Lower lobe of right lung (tissue), 2 donors: Measurements from ENCODE around the gene OR11H7. TPM values are rescaled to one million over a fixed set of nuclear protein-coding genes. Genes with fewer than 3 reads are reported as not detected.
A peak's percentile ranks its signal among the peaks of the same experiment; 100 is the strongest.

ENCODE experiments used
- ATAC-seq, 2 donors: fragments of 200-7000 bp; cut with Tn5 transposase; one replicate each; pipeline ENCODE4 v1.9.1; 2020 to 2022; ENCODE audit warnings: mild to moderate bottlenecking in 2 of 2, moderate library complexity in 2 of 2
- DNase-seq: peaks from one replicate; pipeline ENCODE4 v3.0.0-alpha.2; 2020
- H3K27ac ChIP-seq: fragments of 200-600 bp; one replicate; pipeline ENCODE4 v1.8.0; 2022
- H3K27me3 ChIP-seq: fragments of 200-600 bp; one replicate; pipeline ENCODE4 v1.8.0; 2022; ENCODE audit warnings: low read depth
- H3K36me3 ChIP-seq: fragments of 200-600 bp; one replicate; pipeline ENCODE4 v1.8.0; 2022; ENCODE audit warnings: mild to moderate bottlenecking
- H3K4me1 ChIP-seq: fragments of 200-600 bp; one replicate; pipeline ENCODE4 v1.8.0; 2022
- H3K4me3 ChIP-seq: fragments of 200-600 bp; one replicate; pipeline ENCODE4 v1.8.0; 2022; ENCODE audit warnings: mild to moderate bottlenecking
- H3K9me3 ChIP-seq: fragments of 200-600 bp; one replicate; pipeline ENCODE4 v1.8.0; 2022
- CTCF ChIP-seq: fragments of 200-600 bp; IDR thresholded peaks from one replicate; pipeline ENCODE4 v1.8.0; 2022; ENCODE audit warnings: antibody characterized with exemption, mild to moderate bottlenecking
- intact Hi-C: fragments of 100-400 bp; cut with DNase I; formaldehyde crosslinking; loops from one replicate; pipeline ENCODE4 v1.11.0; 2022
- long read RNA-seq: library from polyadenylated mRNA; unstranded; transcript quantifications from one replicate; pipeline ENCODE4 v2.0.0, GENCODE V29; 2021
- total RNA-seq: library from RNA; stranded (reverse); fragmentation: NEBNext Ultra II Directional; extraction: Animal tissue kit (Norgen Biotek cat#: 25700); gene quantifications from one replicate; pipeline ENCODE4 v1.2.1, GENCODE V29; 2021
- donor health status: DM: no; HTN: yes; CAD: no; lungs with severe emphysema.

Gene OR11H7
- total RNA-seq = not detected
- long read RNA-seq = 0 reads

- Histone ChIP-seq H3K36me3 (no peaks in the 10 kb centered on the region), H3K4me3 (no peak within 1 kb of the TSS), H3K4me1 (no peaks in the 10 kb centered on the region), H3K27ac (no peak within 1 kb of the TSS), H3K27me3 (no peaks in the 10 kb centered on the region), H3K9me3 (peaks cover 11% of the 10 kb centered on the region)
- ATAC-seq = no peak
- intact Hi-C loops = no loop called here
- no peak for TF ChIP-seq CTCF
- no peak for DNase-seq
Measured at GRCh38 chr14:20228681-20229080, at the start of gene OR11H7. Gene OR11H7, plus strand, starts transcription at chr14:20228981.

GRCh38 chr14:20179218-20179617 is 49.6 kb upstream of the OR11H7 start:
- H3K27ac ChIP-seq = peak overlapping the region; percentile 71

GRCh38 chr14:20179880-20180279 is 48.9 kb upstream of the OR11H7 start:
- intact Hi-C loops = no loop called here
- TF ChIP-seq CTCF = no peak
- no peaks in the 10 kb centered on the region for H3K27me3 ChIP-seq
- H3K4me1 ChIP-seq = no peaks in the 10 kb centered on the region
- ATAC-seq (peak; percentile 82 to 87), DNase-seq (no peak)
- no peaks in the 10 kb centered on the region for H3K9me3 ChIP-seq
- H3K36me3 ChIP-seq = no peaks in the 10 kb centered on the region
- no peak overlapping the region for H3K4me3 ChIP-seq
- H3K27ac ChIP-seq = peak overlapping the region; percentile 71

More at GRCh38 chr14:20179218-20179617, 49.6 kb upstream of the OR11H7 start:
- no peaks in the 10 kb centered on the region for H3K4me1 ChIP-seq
- H3K9me3 ChIP-seq = no peaks in the 10 kb centered on the region
- no peak for TF ChIP-seq CTCF
- H3K36me3 ChIP-seq = no peaks in the 10 kb centered on the region
- intact Hi-C loops = no loop called here
- DNase-seq (peak; percentile 56), ATAC-seq (peak; percentile 79 to 89)
- H3K4me3 ChIP-seq = no peak overlapping the region
- no peaks in the 10 kb centered on the region for H3K27me3 ChIP-seq

- no peaks in the 10 kb centered on the region for H3K27me3 ChIP-seq
- H3K4me3 ChIP-seq = no peak overlapping the region
- no peak overlapping the region for H3K27ac ChIP-seq
- no peaks in the 10 kb centered on the region for H3K36me3 ChIP-seq
- H3K4me1 ChIP-seq = no peaks in the 10 kb centered on the region
- intact Hi-C loops = no loop called here
- no peaks in the 10 kb centered on the region for H3K9me3 ChIP-seq
- TF ChIP-seq CTCF = no peak
- DNase-seq (no peak), ATAC-seq (no peak)
Measured at GRCh38 chr14:20180486-20180885, 48.3 kb upstream of the OR11H7 start.

GRCh38 chr14:20184181-20184580 is 44.6 kb upstream of the OR11H7 start:
- intact Hi-C loops = no loop called here
- no peak overlapping the region for H3K4me3 ChIP-seq
- no peaks in the 10 kb centered on the region for H3K27me3 ChIP-seq
- TF ChIP-seq CTCF = no peak
- no peaks in the 10 kb centered on the region for H3K9me3 ChIP-seq
- H3K27ac ChIP-seq = no peak overlapping the region
- no peaks in the 10 kb centered on the region for H3K4me1 ChIP-seq
- H3K36me3 ChIP-seq = no peaks in the 10 kb centered on the region
- no peak for DNase-seq
- no peak for ATAC-seq

GRCh38 chr14:20190596-20190995 is 38.2 kb upstream of the OR11H7 start, which contains the start of gene OR11G2:
Gene OR11G2, plus strand, starts transcription at chr14:20190896. Its CDS starts 6,542 bp downstream, at chr14:20197438.
- ATAC-seq (no peak), DNase-seq (no peak)
- Histone ChIP-seq H3K4me1 (no peaks in the 10 kb centered on the region), H3K27ac (no peak within 1 kb of the TSS), H3K27me3 (no peaks in the 10 kb centered on the region), H3K9me3 (no peaks in the 10 kb centered on the region), H3K36me3 (no peaks in the 10 kb centered on the region), H3K4me3 (no peak within 1 kb of the TSS)
- intact Hi-C loops = no loop called here
- TF ChIP-seq CTCF = no peak
